Liver (tissue), 9 donors: ENCODE results near the gene FBXO33. TPM values are rescaled to one million over a fixed set of nuclear protein-coding genes. Genes with fewer than 3 reads are reported as not detected.

Experiments used
- DNase-seq: peaks from one replicate; pipeline ENCODE4 v3.0.0-alpha.2; 2017; ENCODE audit warnings: low spot score
- H3K27ac ChIP-seq, 2 donors: one replicate each; pipeline ENCODE4 v1.7.0; 2013; ENCODE audit warnings: inconsistent platforms in 2 of 2, low read length in 2 of 2, control low read depth in 1 of 2, low read depth in 1 of 2, mild to moderate bottlenecking in 1 of 2
- H3K27me3 ChIP-seq, 4 donors: one replicate each; pipeline versions ENCODE4 v1.6.1 to v1.7.0; 2013; ENCODE audit warnings: low read length in 3 of 4, inconsistent platforms in 1 of 4, mild to moderate bottlenecking in 1 of 4, moderate library complexity in 1 of 4; ENCODE audit not compliant: control insufficient read depth in 4 of 4, insufficient read depth in 4 of 4
- H3K36me3 ChIP-seq, 4 donors: one replicate each; pipeline versions ENCODE4 v1.6.1 to v1.7.0; 2013; ENCODE audit warnings: low read length in 3 of 4, mild to moderate bottlenecking in 3 of 4, low read depth in 1 of 4, moderate library complexity in 1 of 4; ENCODE audit not compliant: control insufficient read depth in 4 of 4, insufficient read depth in 3 of 4
- H3K4me1 ChIP-seq, 4 donors: one replicate each; pipeline versions ENCODE4 v1.6.1 to v1.7.0; 2013; ENCODE audit warnings: low read length in 3 of 4, mild to moderate bottlenecking in 3 of 4, moderate library complexity in 1 of 4; ENCODE audit not compliant: control insufficient read depth in 4 of 4, insufficient read depth in 4 of 4
- H3K4me3 ChIP-seq, 3 donors: one replicate each; pipeline versions ENCODE4 v1.6.1 to v1.7.0; 2013; ENCODE audit warnings: low read length in 3 of 3, control low read depth in 1 of 3, low read depth in 1 of 3, mild to moderate bottlenecking in 1 of 3
- H3K9ac ChIP-seq, 2 donors: one replicate each; pipeline ENCODE4 v1.7.0; 2013; ENCODE audit warnings: low read length in 2 of 2, mild to moderate bottlenecking in 2 of 2, moderate library complexity in 2 of 2, control low read depth in 1 of 2, low read depth in 1 of 2
- H3K9me3 ChIP-seq, 4 donors: one replicate each; pipeline versions ENCODE4 v1.6.1 to v1.7.0; 2013; ENCODE audit warnings: low read length in 3 of 4; ENCODE audit not compliant: control insufficient read depth in 4 of 4
- CTCF ChIP-seq: fragments of 150-350 bp; IDR thresholded peaks from 2 replicates; pipeline ENCODE4 v1.5.1; 2017; ENCODE audit warnings: improper control_type of control experiment, low read depth, low read length; ENCODE audit not compliant: missing input control
- FOXA1 ChIP-seq: IDR thresholded peaks from 2 replicates; pipeline ENCODE4 v1.6.1; 2016; ENCODE audit warnings: antibody characterized with exemption
- FOXA2 ChIP-seq: IDR thresholded peaks from 2 replicates; pipeline ENCODE4 v1.6.1; 2016; ENCODE audit warnings: antibody characterized with exemption
- GABPA ChIP-seq, 2 donors: IDR thresholded peaks in 1 of 2; conservative IDR thresholded peaks in 1 of 2; 2 replicates each; pipeline ENCODE4 v1.6.1; 2016; ENCODE audit warnings: antibody characterized with exemption in 2 of 2, mild to moderate bottlenecking in 1 of 2, moderate library complexity in 1 of 2
- HNF4G ChIP-seq: IDR thresholded peaks from 2 replicates; pipeline ENCODE4 v1.6.1; 2016; ENCODE audit warnings: antibody characterized with exemption
- JUND ChIP-seq, 2 donors: IDR thresholded peaks; 2 replicates each; pipeline ENCODE4 v1.6.1; 2016; ENCODE audit warnings: antibody characterized with exemption in 2 of 2
- NR2F2 ChIP-seq: IDR thresholded peaks from 2 replicates; pipeline ENCODE4 v1.6.1; 2016; ENCODE audit warnings: antibody characterized with exemption
- RAD21 ChIP-seq, 2 donors: IDR thresholded peaks; 2 replicates each; pipeline ENCODE4 v1.6.1; 2016; ENCODE audit warnings: antibody characterized with exemption in 2 of 2, mild to moderate bottlenecking in 2 of 2
- REST ChIP-seq: IDR thresholded peaks from 2 replicates; pipeline ENCODE4 v1.6.1; 2016; ENCODE audit warnings: antibody characterized with exemption, mild to moderate bottlenecking
- RXRA ChIP-seq, 2 donors: IDR thresholded peaks; 2 replicates each; pipeline ENCODE4 v1.6.1; 2017 to 2018; ENCODE audit warnings: antibody characterized with exemption in 2 of 2, mild to moderate bottlenecking in 1 of 2
- TAF1 ChIP-seq: conservative IDR thresholded peaks from 2 replicates; pipeline ENCODE4 v1.6.1; 2016; ENCODE audit warnings: antibody characterized with exemption, mild to moderate bottlenecking
- YY1 ChIP-seq: IDR thresholded peaks from 2 replicates; pipeline ENCODE4 v1.6.1; 2016; ENCODE audit warnings: antibody characterized with exemption, mild to moderate bottlenecking
- WGBS: extraction: QIAGEN DNeasy Blood & Tissue Kit; methylation state at CpG from one replicate; pipeline ENCODE4 v1.1.7; 2013; 5-methylcytosine and 5-hydroxymethylcytosine counted together
- polyA plus RNA-seq, 2 donors: library from polyadenylated mRNA; stranded (reverse) in 1 of 2; unstranded in 1 of 2; fragments of 200-250 nt in 1 of 2; fragments of >200 nt in 1 of 2; fragmentation: Nextera tagmentation in 1 of 2; extraction: Ambion mirVana in 1 of 2; gene quantifications; one replicate each; pipeline versions ENCODE4 v1.2.1 to v1.2.3, GENCODE V29; 2013 to 2015
- total RNA-seq, 2 donors: library from RNA; depleted of rRNA; stranded (reverse); fragments of >200 nt; gene quantifications; one replicate each; pipeline ENCODE4 v1.2.3, GENCODE V29; 2014
- TF ChIP-seq, protein P1 (sequence below): IDR thresholded peaks from 2 replicates; pipeline ENCODE4 v1.6.1; 2016; ENCODE audit warnings: antibody characterized with exemption
- TF ChIP-seq, protein P2 (sequence below): IDR thresholded peaks from 2 replicates; pipeline ENCODE4 v1.6.1; 2016; ENCODE audit warnings: antibody characterized with exemption
- donor health status: healthy.
- donor health status: healthy.
- donor health status: healthy.
- donor health status: healthy.
- donor health status: healthy.

Gene FBXO33
- total and polyA plus RNA-seq, 4 donors: 3.3 to 11.4 (median 6.1) TPM

- H3K27ac ChIP-seq: no peak overlapping the region
- no peaks in the 10 kb centered on the region for H3K27me3 ChIP-seq
- 44% methylated on average over 7 of the region's 7 CpGs for WGBS
- TF ChIP-seq RAD21 (IDR thresholded peaks at IDR 0.05): peak; percentile 74 to 76
- peak; percentile 26 for TF ChIP-seq CTCF
- TF ChIP-seq HNF4G: no peak
- H3K36me3 ChIP-seq: no peaks in the 10 kb centered on the region
- no peak overlapping the region for H3K4me3 ChIP-seq
- H3K9ac ChIP-seq: peak overlapping the region in 1 of 2 donors; percentile 3
- DNase-seq: no peak
- H3K4me1 ChIP-seq: peaks cover 2 to 39% (median 24%) of the 10 kb centered on the region in 4 donors
- no peaks in the 10 kb centered on the region for H3K9me3 ChIP-seq
Observed at GRCh38 chr14:39426605-39427004, 5.6 kb downstream of the FBXO33 start.

GRCh38 chr14:39425947-39426346, 6.3 kb downstream of the FBXO33 start:
- Histone ChIP-seq H3K9ac (no peak overlapping the region), H3K4me1 (peaks cover 2 to 33% (median 21%) of the 10 kb centered on the region in 4 donors), H3K27ac (no peak overlapping the region), H3K4me3 (no peak overlapping the region), H3K36me3 (no peaks in the 10 kb centered on the region), H3K9me3 (no peaks in the 10 kb centered on the region), H3K27me3 (no peaks in the 10 kb centered on the region)
- TF ChIP-seq, protein P1, sequence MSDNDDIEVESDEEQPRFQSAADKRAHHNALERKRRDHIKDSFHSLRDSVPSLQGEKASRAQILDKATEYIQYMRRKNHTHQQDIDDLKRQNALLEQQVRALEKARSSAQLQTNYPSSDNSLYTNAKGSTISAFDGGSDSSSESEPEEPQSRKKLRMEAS: no peak
- TF ChIP-seq JUND (IDR thresholded peaks at IDR 0.05): no peak
- no peak for DNase-seq
- 92% methylated on average over 3 of the region's 3 CpGs for WGBS

DNA sequence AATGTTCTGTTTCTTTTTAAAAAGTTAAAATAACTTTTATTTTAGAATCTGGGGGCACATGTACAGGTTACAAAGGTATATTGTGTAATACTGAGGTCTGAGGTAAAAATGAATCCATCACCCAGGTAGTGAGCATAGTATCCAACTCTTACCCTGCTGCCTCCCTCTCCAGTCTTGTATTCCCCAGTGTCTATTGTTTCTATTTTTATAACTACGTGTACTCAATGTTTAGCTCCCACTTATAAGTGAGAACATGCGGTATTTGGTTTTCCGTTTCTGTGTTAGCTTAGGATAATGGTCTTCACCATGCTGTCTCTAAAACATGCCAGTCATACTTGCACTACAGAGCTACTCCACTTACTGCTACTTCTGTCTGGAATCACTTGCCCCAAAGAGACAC, 8.4 kb downstream of the FBXO33 start:
- no peak for DNase-seq
- Histone ChIP-seq H3K9ac (no peak overlapping the region), H3K27me3 (no peaks in the 10 kb centered on the region), H3K4me1 (peaks cover 0 to 20% (median 11%) of the 10 kb centered on the region in 4 donors), H3K36me3 (no peaks in the 10 kb centered on the region), H3K9me3 (no peaks in the 10 kb centered on the region), H3K4me3 (no peak overlapping the region), H3K27ac (no peak overlapping the region)
- 95% methylated on average over 3 of the region's 3 CpGs for WGBS
- no peak for TF ChIP-seq REST
- TF ChIP-seq CTCF: no peak
- no peak for TF ChIP-seq FOXA1
- TF ChIP-seq RXRA (IDR thresholded peaks at IDR 0.05): no peak
- no peak for TF ChIP-seq YY1
- TF ChIP-seq NR2F2: no peak
- TF ChIP-seq, protein P2, sequence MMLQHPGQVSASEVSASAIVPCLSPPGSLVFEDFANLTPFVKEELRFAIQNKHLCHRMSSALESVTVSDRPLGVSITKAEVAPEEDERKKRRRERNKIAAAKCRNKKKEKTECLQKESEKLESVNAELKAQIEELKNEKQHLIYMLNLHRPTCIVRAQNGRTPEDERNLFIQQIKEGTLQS: no peak
- no peak for TF ChIP-seq GABPA (IDR thresholded peaks at IDR 0.05 in 1 of 2, conservative IDR thresholded peaks at IDR 0.05 in 1 of 2)
- no peak for TF ChIP-seq TAF1
- TF ChIP-seq, protein P1: no peak
- no peak for TF ChIP-seq HNF4G
- no peak for TF ChIP-seq FOXA2
- no peak for TF ChIP-seq RAD21 (IDR thresholded peaks at IDR 0.05)
